ENCODE measurements around the gene ESYT2.

Gene ESYT2

DNA sequence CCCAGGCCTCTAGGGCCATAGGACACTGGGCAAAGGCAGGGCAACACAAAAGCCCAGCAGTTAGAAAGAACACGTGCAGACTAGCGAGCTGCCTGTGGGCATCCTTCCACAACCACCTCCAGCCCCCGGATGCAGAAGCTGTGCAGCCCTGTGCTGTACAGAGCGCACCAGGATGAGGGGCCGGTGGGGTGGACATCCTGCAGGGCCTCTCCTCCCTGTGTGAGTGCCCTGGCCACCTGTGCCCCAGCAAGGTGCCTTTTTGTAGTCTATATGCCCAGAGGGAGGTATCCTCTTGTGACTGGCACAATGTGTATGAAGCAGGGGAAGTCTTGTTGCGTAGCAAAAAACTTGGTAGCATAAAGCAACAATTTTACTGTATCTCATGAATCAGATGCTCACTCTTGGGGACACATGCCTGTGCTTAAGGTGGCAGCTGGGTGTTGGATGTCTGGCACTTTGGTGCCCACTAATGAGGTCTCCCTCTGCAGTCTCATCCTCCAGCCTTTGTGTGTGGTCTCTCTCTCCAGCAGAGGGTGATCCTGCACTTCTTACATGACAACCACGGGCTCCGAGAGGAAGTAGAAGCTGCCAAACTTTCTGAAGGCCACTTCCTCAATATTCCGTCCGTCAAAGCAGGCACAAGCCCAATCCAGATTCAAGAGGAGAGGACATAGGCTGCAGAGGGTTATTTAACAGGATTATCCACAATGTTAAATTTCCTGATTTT, 133.4 kb downstream of the ESYT2 start:
- peak; percentile 23 for DNase-seq (ENCODE audit: low read depth)

DNA sequence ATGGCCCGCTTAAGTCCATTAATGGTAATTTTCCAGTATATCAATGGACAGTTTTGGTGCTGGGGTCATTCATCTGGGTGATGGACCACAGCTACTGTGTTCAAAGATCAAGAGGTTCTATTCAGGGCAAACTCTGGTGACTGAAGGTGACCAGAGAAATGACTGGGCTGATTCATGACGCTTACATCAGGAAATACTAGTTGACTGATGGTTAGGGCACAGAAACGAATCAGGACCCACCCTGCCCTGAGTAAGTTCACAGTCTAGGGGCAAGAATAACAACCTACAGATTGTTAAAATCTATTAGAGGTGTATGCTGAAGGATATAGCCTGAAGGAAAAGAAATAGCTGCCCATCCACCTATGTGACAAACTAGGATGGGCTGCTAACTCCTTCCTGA, 134.3 kb downstream of the ESYT2 start:
- DNase-seq (ENCODE audit: low read depth): no peak

DNA sequence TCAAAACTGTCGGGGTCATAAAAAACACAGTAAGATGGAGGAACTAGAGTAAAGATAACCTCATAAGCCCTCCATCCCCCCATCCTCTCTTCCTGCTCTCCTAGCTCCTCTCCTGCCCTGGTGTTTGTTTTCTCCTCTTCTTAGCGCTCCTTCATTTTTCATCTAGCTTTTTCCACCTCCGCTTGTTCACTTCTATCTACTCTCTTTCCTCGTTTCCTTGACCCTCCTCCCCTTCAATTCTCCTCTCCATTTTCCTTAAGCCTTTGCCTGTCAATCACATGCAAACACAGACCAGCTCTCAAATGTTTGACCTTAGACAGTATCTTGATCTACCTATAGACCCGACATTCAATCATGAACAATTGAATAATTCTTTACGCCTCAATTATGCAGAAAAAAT, 134.7 kb downstream of the ESYT2 start:
- DNase-seq (ENCODE audit: low read depth): no peak

DNA sequence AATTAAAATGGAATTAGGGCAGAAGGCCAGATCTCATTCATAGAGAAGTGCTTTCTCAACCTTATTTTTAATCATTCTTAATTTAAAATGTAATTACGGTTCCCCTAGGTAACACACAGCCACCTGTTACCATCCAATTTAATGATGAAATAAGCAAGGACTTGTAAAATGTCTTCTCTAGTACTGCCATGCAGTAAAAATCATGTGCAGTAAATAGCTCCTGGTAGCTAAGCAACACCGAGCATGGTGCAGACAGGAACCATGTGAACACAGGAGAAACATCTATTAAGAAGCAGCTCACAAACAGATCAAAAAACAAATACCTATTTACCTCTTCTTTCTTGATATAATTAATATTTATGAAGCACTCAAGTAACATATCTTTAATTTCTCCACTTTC, 139.8 kb downstream of the ESYT2 start:
- DNase-seq (ENCODE audit: low read depth): no peak

DNA sequence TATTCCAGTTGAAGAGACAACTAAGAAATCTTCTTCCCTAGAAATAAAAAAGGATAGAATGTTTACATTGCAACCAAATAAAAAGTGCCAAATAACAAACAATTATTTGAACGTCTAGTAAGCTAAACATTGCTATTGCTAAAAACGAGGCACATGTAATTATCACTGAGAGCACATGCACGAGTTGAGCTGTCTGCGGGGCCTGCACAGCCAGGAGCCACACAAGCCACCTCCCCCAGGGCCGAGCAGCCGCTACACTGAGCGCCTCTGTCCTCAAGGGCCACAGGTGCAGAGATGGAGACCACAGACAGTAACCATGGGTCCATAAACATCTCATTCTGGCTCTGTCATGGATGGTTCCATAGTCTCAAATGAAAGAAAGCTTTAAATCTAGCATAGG, 141.9 kb downstream of the ESYT2 start:
- no peak for DNase-seq (ENCODE audit: low read depth)

DNA sequence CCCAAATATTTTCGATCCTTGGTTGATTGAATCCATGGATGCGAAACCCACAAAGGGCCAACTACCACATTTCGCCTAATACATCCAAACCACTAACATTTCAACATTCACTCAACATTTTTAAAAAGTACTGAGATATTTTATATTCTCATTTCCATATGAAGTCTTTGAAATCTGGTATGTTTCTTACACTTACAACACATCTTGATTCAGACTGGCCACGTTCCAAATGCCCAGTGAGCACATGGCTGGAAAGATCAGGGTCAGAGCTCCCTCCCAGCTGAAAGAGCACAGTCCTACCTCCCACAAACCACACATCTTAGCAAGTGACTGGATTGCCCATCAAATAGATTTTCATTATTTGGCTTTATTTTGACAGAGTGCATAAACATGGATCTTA, 143.6 kb downstream of the ESYT2 start:
- no peak for DNase-seq (ENCODE audit: low read depth)

DNA sequence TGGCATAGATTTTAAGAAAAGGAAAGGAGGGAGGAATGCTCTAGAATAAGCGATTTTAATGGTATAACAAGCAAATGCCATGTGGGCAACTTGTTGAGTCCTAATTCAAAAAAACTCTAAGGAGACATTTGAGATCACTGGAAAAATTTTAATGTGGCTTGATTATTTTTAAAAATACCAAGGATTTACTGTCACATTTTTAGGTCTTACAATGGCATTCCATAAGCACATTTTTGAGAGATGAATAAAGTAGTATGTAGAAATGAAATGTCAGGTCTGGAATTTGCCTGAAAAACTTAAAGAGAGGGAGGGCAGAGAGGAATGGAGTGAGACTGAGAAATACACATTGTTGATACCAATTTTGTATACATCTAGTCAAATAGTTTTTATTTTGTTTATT, 145.0 kb downstream of the ESYT2 start:
- DNase-seq (ENCODE audit: low read depth): no peak

DNA sequence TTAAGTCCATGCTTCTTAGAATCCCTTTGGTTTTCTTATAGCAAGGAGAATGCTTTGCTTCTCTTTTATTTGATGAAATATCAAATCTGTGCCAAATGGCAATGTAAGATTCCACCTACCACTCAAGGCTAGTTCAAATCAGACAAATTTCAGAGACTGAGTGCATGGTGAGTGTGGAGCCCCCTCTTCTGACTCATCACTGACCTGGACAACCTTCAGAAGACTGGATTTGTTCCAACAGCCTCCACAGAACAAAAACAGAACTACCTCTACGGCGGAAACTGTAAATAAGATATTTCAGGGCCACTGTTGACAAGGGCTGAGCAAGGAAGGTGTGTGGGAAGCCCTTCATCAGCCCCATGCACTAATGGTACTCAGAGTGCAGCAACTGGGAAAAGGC, 145.8 kb downstream of the ESYT2 start:
- no peak for DNase-seq (ENCODE audit: low read depth)

DNA sequence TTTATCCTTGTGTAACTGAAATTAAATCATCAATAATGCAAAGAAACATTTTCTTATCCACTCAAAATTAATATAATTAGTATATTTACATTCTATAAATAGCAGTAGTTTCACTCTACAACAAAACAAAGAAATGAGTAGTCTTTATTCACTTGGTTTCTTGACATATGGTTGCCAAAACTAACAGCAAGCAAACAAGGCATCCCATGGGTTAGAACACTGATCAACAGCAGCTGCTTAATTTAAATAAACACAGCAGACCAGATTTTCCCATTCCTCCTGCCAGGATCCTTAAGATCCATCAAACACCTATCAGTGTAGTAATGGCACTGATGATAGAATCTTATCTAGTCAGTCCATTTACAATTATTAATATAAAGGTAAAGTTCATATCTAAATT, 146.9 kb downstream of the ESYT2 start:
- DNase-seq (ENCODE audit: low read depth): no peak
